ENCODE data around the gene MTMR10. TPM values are rescaled to one million over a fixed set of nuclear protein-coding genes. Genes with fewer than 3 reads are reported as not detected.

MTMR10 gene
- total RNA-seq, 1 experiment from 2014 or later = 23.2 TPM

GRCh38 chr15:31032961-31033371 is 41.5 kb upstream of the MTMR10 start:
- no peak overlapping the region for H2BK20ac ChIP-seq (ENCODE audit: low read depth, low read length, poor library complexity, severe bottlenecking)
- Mint-ChIP-seq H3K9me3 (no peaks in the 10 kb centered on the region; a peak in 1 of 5 replicates), H3K36me3 (ENCODE audit: insufficient read depth in 1 of 3, low read depth in 3 of 3) (no peaks in the 10 kb centered on the region), H3K4me3 (no peak overlapping the region), H3K27ac (peak overlapping the region in 1 of 3 experiments; percentile 70; a peak in 1 of 7 replicates), H3K27me3 (ENCODE audit: low read depth) (no peaks in the 10 kb centered on the region), H3K4me1 (peaks cover 20% of the 10 kb centered on the region in 2 experiments)
- H2AFZ ChIP-seq (ENCODE audit: low read length) = no peak overlapping the region
- TF ChIP-seq CTCF (conservative IDR thresholded peaks at IDR 0.05) = no peak
- no peak overlapping the region for H4K8ac ChIP-seq (replicated peaks; ENCODE audit: insufficient read length, low read depth, low read length)
- H3K23ac ChIP-seq (ENCODE audit: insufficient read length, low read depth, low read length) = no peak overlapping the region
- H3K56ac ChIP-seq (ENCODE audit: insufficient read length, low read depth, low read length) = no peak overlapping the region
- H3K4me2 ChIP-seq (ENCODE audit: insufficient read depth, insufficient read length, low read length) = no peak overlapping the region
- H3T11ph ChIP-seq (ENCODE audit: low read length) = no peak overlapping the region
- DNase-seq = no peak
- H3K9me3 ChIP-seq (ENCODE audit: control insufficient read depth, low read depth, low read length) = no peaks in the 10 kb centered on the region
- no peak overlapping the region for H3K27ac ChIP-seq (ENCODE audit: insufficient read length, low read depth, low read length)
- no peak overlapping the region for H2BK12ac ChIP-seq (ENCODE audit: insufficient read length, low read depth, low read length)
- H3K79me2 ChIP-seq (ENCODE audit: insufficient read depth, low read length) = no peaks in the 10 kb centered on the region
- no peak overlapping the region for H4K5ac ChIP-seq (ENCODE audit: insufficient read length, low read depth, low read length)
- H3K9ac ChIP-seq (ENCODE audit: extremely low read depth, insufficient read length, low read length) = no peak overlapping the region
- no CpG with 5 or more reads among the region's 5 CpGs for WGBS (ENCODE audit: extremely low coverage, insufficient read length, low lambda C conversion rate)
- no peak overlapping the region for H3K14ac ChIP-seq (ENCODE audit: insufficient read depth, low read length)
- no peak overlapping the region for H2BK15ac ChIP-seq (ENCODE audit: low read depth, low read length)
- H4K20me1 ChIP-seq (ENCODE audit: control insufficient read depth, insufficient read depth, insufficient read length) = no peaks in the 10 kb centered on the region
- H4K91ac ChIP-seq (ENCODE audit: insufficient read length, low read depth, low read length) = no peak overlapping the region
- H2AK5ac ChIP-seq (ENCODE audit: insufficient read length, low read length) = no peak overlapping the region
- no peak overlapping the region for H3K18ac ChIP-seq (ENCODE audit: insufficient read length, low read depth, low read length)
- H3K79me1 ChIP-seq (ENCODE audit: insufficient read depth, low read depth, low read length, poor library complexity, severe bottlenecking) = no peaks in the 10 kb centered on the region
- no peak overlapping the region for H2BK5ac ChIP-seq (ENCODE audit: insufficient read length, low read length)
- H3K23me2 ChIP-seq (ENCODE audit: insufficient read length, low read depth, low read length, poor library complexity, severe bottlenecking) = peaks cover 3% of the 10 kb centered on the region
- no peak overlapping the region for H2BK120ac ChIP-seq (ENCODE audit: low read depth, low read length, poor library complexity, severe bottlenecking)
- H3K27me3 ChIP-seq (ENCODE audit: insufficient read depth, low read length) = no peaks in the 10 kb centered on the region
- H3K4ac ChIP-seq (ENCODE audit: low read depth, low read length) = no peak overlapping the region
- no peaks in the 10 kb centered on the region for H3K4me1 ChIP-seq (ENCODE audit: insufficient read depth, low read length)

Measured in H9 (cell line).